B cell (primary cell): ENCODE data around the gene CLCN1. TPM values are rescaled to one million over a fixed set of nuclear protein-coding genes. Genes with fewer than 3 reads are reported as not detected.

Source experiments
- ATAC-seq: fragments of 200-7000 bp; cut with Tn5 transposase; one replicate; pipeline ENCODE4 v1.10.0; 2021; ENCODE audit warnings: low read depth, mild to moderate bottlenecking, moderate number of reproducible peaks, moderate library complexity
- CTCF ChIA-PET: fragments of 350-600 bp; sonication (Branson Sonifier 250); formaldehyde crosslinking; loops from one replicate; lab custom pipeline; 2021; ENCODE audit warnings: antibody characterized with exemption, inconsistent platforms; lab: Charles Lee
- POLR2A ChIA-PET: fragments of 350-600 bp; sonication (Branson Sonifier 250); formaldehyde crosslinking; loops from one replicate; lab custom pipeline; 2021; ENCODE audit warnings: antibody characterized with exemption; lab: Charles Lee
- DNase-seq: peaks from one replicate; pipeline ENCODE4 v3.0.0; 2013
- H2AFZ ChIP-seq: 2 replicates; pipeline ENCODE4 v1.6.1; 2012; ENCODE audit warnings: mild to moderate bottlenecking, low read depth, low read length; ENCODE audit not compliant: insufficient read depth, poor library complexity, severe bottlenecking
- H3K27ac ChIP-seq, 2 donors: 1 replicate in 1 of 2; 2 replicates in 1 of 2; pipeline ENCODE4 v1.5.1; 2012 to 2013; ENCODE audit warnings: low read length in 2 of 2, mild to moderate bottlenecking in 2 of 2, moderate library complexity in 1 of 2
- H3K27me3 ChIP-seq, 4 experiments: fragments of 200-600 bp in 1 of 4; sonication (generic) in 1 of 4; replicated peaks in 1 of 4; 1 replicate in 2 of 4; 2 replicates in 2 of 4; pipeline versions ENCODE4 v1.6.1 to v1.7.0; 2013 to 2016; ENCODE audit warnings: low read length in 3 of 4, mild to moderate bottlenecking in 2 of 4, mixed read lengths in 1 of 4, moderate library complexity in 1 of 4; ENCODE audit not compliant: insufficient read depth in 4 of 4, control insufficient read depth in 3 of 4; ENCODE audit errors: control extremely low read depth in 1 of 4
- H3K36me3 ChIP-seq, 2 experiments: replicated peaks in 1 of 2; 1 replicate in 1 of 2; 2 replicates in 1 of 2; pipeline versions ENCODE4 v1.6.1 to v1.7.1; 2013; ENCODE audit warnings: low read length in 1 of 2; ENCODE audit not compliant: insufficient read depth in 2 of 2, control insufficient read depth in 1 of 2; ENCODE audit errors: control extremely low read depth in 1 of 2, extremely low read depth in 1 of 2
- H3K4me1 ChIP-seq, 2 donors: fragments of 200-600 bp in 1 of 2; sonication (generic) in 1 of 2; 1 replicate in 1 of 2; 2 replicates in 1 of 2; pipeline versions ENCODE4 v1.5.1 to v1.6.1; 2013 to 2017; ENCODE audit warnings: low read length in 2 of 2; ENCODE audit not compliant: control insufficient read depth in 2 of 2, insufficient read depth in 2 of 2
- H3K4me2 ChIP-seq: replicated peaks from 2 replicates; pipeline ENCODE3; 2012; ENCODE audit warnings: mild to moderate bottlenecking, low read depth, low read length; ENCODE audit not compliant: poor library complexity, severe bottlenecking
- H3K4me3 ChIP-seq, 5 experiments: fragments of 200-600 bp in 1 of 5; sonication (generic) in 1 of 5; 1 replicate in 3 of 5; 2 replicates in 2 of 5; pipeline versions ENCODE4 v1.5.1 to v1.7.0; 2011 to 2016; ENCODE audit warnings: low read length in 4 of 5, mild to moderate bottlenecking in 4 of 5, low read depth in 2 of 5, control low read depth in 1 of 5, moderate library complexity in 1 of 5; ENCODE audit not compliant: insufficient read depth in 1 of 5; ENCODE audit errors: control extremely low read depth in 1 of 5, extremely low read depth in 1 of 5
- H3K79me2 ChIP-seq: fragments of 200-600 bp; sonication (generic); one replicate; pipeline ENCODE4 v1.6.0; 2016; ENCODE audit warnings: low read length; ENCODE audit not compliant: control insufficient read depth, insufficient read depth
- H3K9ac ChIP-seq: fragments of 200-600 bp; sonication (generic); 2 replicates; pipeline ENCODE4 v1.6.1; 2017; ENCODE audit warnings: mild to moderate bottlenecking, low read length, moderate library complexity
- H3K9me3 ChIP-seq, 3 donors: one replicate each; pipeline versions ENCODE4 v1.6.1 to v1.7.1; 2013; ENCODE audit warnings: low read length in 2 of 3; ENCODE audit not compliant: control insufficient read depth in 2 of 3, insufficient read depth in 1 of 3; ENCODE audit errors: control extremely low read depth in 1 of 3
- H4K20me1 ChIP-seq: 2 replicates; pipeline ENCODE4 v1.6.0; 2012; ENCODE audit warnings: mild to moderate bottlenecking, low read length; ENCODE audit not compliant: insufficient read depth, control insufficient read depth, poor library complexity, severe bottlenecking
- H3K27ac Mint-ChIP-seq: one replicate; pipeline ENCODE4 v1.8.0; 2021; ENCODE audit warnings: mixed read lengths
- H3K27me3 Mint-ChIP-seq: one replicate; pipeline ENCODE4 v1.8.0; 2021; ENCODE audit warnings: mixed read lengths
- H3K4me1 Mint-ChIP-seq: one replicate; pipeline ENCODE4 v1.8.0; 2021; ENCODE audit warnings: mixed read lengths
- H3K4me3 Mint-ChIP-seq: one replicate; pipeline ENCODE4 v1.8.0; 2021; ENCODE audit warnings: mixed read lengths
- H3K9me3 Mint-ChIP-seq: one replicate; pipeline ENCODE4 v1.8.0; 2022; ENCODE audit warnings: mixed read lengths; ENCODE audit not compliant: insufficient read depth
- EZH2 ChIP-seq: IDR thresholded peaks from 2 replicates; pipeline ENCODE4 v1.6.1; 2012; ENCODE audit warnings: borderline replicate concordance, low read depth, mild to moderate bottlenecking, moderate library complexity, low read length; ENCODE audit not compliant: insufficient read depth, poor library complexity, severe bottlenecking
- WGBS: methylation state at CpG from one replicate; pipeline ENCODE4 v1.1.5; 2013; ENCODE audit warnings: missing lambda C conversion rate; ENCODE audit not compliant: insufficient coverage; 5-methylcytosine and 5-hydroxymethylcytosine counted together
- intact Hi-C: fragments of 100-400 bp; cut with micrococcal nuclease; formaldehyde crosslinking; loops from one replicate; pipeline ENCODE4 v1.10.0; 2022
- polyA plus RNA-seq: library from polyadenylated mRNA; depleted of rRNA; stranded (reverse); fragments of >200 nt; gene quantifications from 2 replicates; pipeline ENCODE4 v1.2.3, GENCODE V29; 2012
- total RNA-seq, 2 donors: library from RNA; stranded (reverse); fragments of 120-200 nt in 1 of 2; gene quantifications; 1 replicate in 1 of 2; 2 replicates in 1 of 2; pipeline versions ENCODE4 v1.2.3 to v1.2.4, GENCODE V29; 2013 to 2022
- TF ChIP-seq, protein P1 (sequence below): fragments of 200-600 bp; IDR thresholded peaks from one replicate; pipeline ENCODE4 v1.8.0; 2022; ENCODE audit warnings: antibody characterized with exemption, mild to moderate bottlenecking

CLCN1 gene
- total and polyA plus RNA-seq, 2 donors (not counting 1 experiment from before 2014, with no cell fraction given): not detected

DNA sequence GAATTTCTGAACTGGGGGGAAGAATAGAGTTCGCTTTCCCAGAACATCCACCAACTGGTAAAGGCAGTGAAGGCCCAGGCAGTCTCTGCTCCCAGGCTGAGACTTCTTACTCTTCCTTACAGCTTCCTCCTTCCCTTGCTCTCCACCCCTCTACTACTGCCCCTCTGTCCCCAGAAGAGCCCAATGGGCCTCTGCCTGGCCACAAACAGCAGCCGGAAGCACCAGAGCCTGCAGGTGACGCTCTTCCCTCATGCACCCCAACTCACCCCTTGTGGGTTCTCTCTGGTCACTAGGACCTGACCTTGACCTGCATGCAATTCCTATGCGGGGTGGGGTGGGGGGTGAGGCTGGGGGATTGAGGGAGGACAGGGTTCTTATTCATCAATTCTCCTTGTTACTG, 30.1 kb downstream of the CLCN1 start:
- Mint-ChIP-seq H3K4me1 (peaks cover 7% of the 10 kb centered on the region), H3K27ac (no peak overlapping the region), H3K4me3 (no peak overlapping the region), H3K27me3 (peaks cover 40% of the 10 kb centered on the region), H3K9me3 (no peaks in the 10 kb centered on the region)
- Histone ChIP-seq H2AFZ (no peak overlapping the region), H3K79me2 (no peaks in the 10 kb centered on the region), H3K27me3 (peaks cover 0 to 11% (median 4%) of the 10 kb centered on the region in 4 experiments), H3K4me2 (no peak overlapping the region), H3K9ac (no peak overlapping the region), H3K27ac (no peak overlapping the region), H3K9me3 (no peaks in the 10 kb centered on the region), H3K4me3 (no peak overlapping the region), H3K4me1 (peaks cover 7 to 9% of the 10 kb centered on the region in 2 donors), H3K36me3 (no peaks in the 10 kb centered on the region), H4K20me1 (no peaks in the 10 kb centered on the region)
- CTCF ChIA-PET: interaction anchor here (1.0 to 3.1 kb wide), 7 partner anchors 8 to 106 kb away, joined by 3 to 15 read pairs (median 4); no protein-coding TSS in a partner anchor
- intact Hi-C loops: no loop called here
- TF ChIP-seq, protein P1, sequence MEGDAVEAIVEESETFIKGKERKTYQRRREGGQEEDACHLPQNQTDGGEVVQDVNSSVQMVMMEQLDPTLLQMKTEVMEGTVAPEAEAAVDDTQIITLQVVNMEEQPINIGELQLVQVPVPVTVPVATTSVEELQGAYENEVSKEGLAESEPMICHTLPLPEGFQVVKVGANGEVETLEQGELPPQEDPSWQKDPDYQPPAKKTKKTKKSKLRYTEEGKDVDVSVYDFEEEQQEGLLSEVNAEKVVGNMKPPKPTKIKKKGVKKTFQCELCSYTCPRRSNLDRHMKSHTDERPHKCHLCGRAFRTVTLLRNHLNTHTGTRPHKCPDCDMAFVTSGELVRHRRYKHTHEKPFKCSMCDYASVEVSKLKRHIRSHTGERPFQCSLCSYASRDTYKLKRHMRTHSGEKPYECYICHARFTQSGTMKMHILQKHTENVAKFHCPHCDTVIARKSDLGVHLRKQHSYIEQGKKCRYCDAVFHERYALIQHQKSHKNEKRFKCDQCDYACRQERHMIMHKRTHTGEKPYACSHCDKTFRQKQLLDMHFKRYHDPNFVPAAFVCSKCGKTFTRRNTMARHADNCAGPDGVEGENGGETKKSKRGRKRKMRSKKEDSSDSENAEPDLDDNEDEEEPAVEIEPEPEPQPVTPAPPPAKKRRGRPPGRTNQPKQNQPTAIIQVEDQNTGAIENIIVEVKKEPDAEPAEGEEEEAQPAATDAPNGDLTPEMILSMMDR: no peak
- TF ChIP-seq EZH2: no peak
- DNase-seq (no peak), ATAC-seq (no peak)
- WGBS: 100% methylated on average over 2 of the region's 4 CpGs
- POLR2A ChIA-PET: no interaction called here

DNA sequence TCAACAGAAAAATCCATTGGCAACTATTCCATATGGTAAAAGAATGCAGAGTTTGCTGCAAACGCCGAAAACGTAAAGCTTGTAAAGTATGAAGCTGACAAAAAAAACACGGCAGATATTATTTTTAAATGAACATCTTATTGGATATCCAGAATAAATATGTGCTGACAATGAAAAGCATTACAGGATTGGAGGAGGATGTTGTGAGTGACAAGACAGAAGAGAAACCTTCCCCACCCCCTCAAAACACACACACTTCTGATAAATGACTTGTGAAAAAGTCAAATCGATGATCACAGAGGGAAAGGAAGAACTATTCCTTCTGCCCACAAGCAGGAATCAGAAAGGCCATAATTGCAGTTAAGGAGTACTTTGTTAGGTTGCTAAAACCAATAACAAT, 32.0 kb downstream of the CLCN1 start:
- Mint-ChIP-seq H3K27ac (no peak overlapping the region), H3K27me3 (peaks cover 47% of the 10 kb centered on the region), H3K9me3 (no peaks in the 10 kb centered on the region), H3K4me1 (peaks cover 7% of the 10 kb centered on the region), H3K4me3 (no peak overlapping the region)
- no peak for TF ChIP-seq EZH2
- TF ChIP-seq, protein P1: no peak
- Histone ChIP-seq H3K36me3 (no peaks in the 10 kb centered on the region), H3K4me1 (peaks cover 7 to 9% of the 10 kb centered on the region in 2 donors), H3K27ac (no peak overlapping the region), H3K79me2 (no peaks in the 10 kb centered on the region), H4K20me1 (no peaks in the 10 kb centered on the region), H3K9me3 (no peaks in the 10 kb centered on the region), H3K4me2 (no peak overlapping the region), H3K4me3 (no peak overlapping the region), H2AFZ (no peak overlapping the region), H3K9ac (no peak overlapping the region), H3K27me3 (peaks cover 0 to 12% (median 4%) of the 10 kb centered on the region in 4 experiments)
- no CpG with 5 or more reads among the region's 5 CpGs for WGBS
- intact Hi-C loops: no loop called here
- CTCF ChIA-PET: interaction anchor here (0.9 to 1.5 kb wide), 5 partner anchors 10 to 68 kb away, joined by 3 to 5 read pairs (median 3); no protein-coding TSS in a partner anchor
- ATAC-seq: no peak
- DNase-seq: no peak
- POLR2A ChIA-PET: no interaction called here
